ENCODE results near the gene XPNPEP3. TPM values are rescaled to one million over a fixed set of nuclear protein-coding genes. Genes with fewer than 3 reads are reported as not detected.

XPNPEP3 gene
- polyA plus RNA-seq (2013, experiment 1 of 2) = 11.4 TPM
- 11.3 TPM for polyA plus RNA-seq (2013, experiment 2 of 2)

- peak within 1 kb of the TSS; percentile 91 for H3K4ac ChIP-seq (ENCODE audit: low read length)
- peak within 1 kb of the TSS; percentile 96 for H3K27ac ChIP-seq (replicated peaks; ENCODE audit: low read length)
- peak within 1 kb of the TSS; percentile 91 for H2BK5ac ChIP-seq (ENCODE audit: low read length)
- peak within 1 kb of the TSS; percentile 64 for H2AK5ac ChIP-seq (ENCODE audit: low read depth, low read length)
- H2BK15ac ChIP-seq (ENCODE audit: low read length) = peak within 1 kb of the TSS; percentile 91
- peaks cover 7% of the 10 kb centered on the region for H3K79me1 ChIP-seq (ENCODE audit: low read depth, low read length)
- peak within 1 kb of the TSS; percentile 91 for H2AFZ ChIP-seq (ENCODE audit: low read length)
- H4K91ac ChIP-seq (ENCODE audit: low read depth, low read length, poor library complexity) = no peak within 1 kb of the TSS
- H3K18ac ChIP-seq (ENCODE audit: low read length) = peak within 1 kb of the TSS; percentile 97
- peak within 1 kb of the TSS; percentile 18 for H2BK12ac ChIP-seq (ENCODE audit: low read length)
- WGBS, 2 donors (ENCODE audit: extremely low coverage in 2 of 2, insufficient read length in 2 of 2, insufficient replicate concordance in 1 of 2) = no CpG with 5 or more reads among the region's 63 CpGs
- peak within 1 kb of the TSS; percentile 75 for H3K23ac ChIP-seq (ENCODE audit: low read depth, low read length, poor library complexity)
- H3K36me3 ChIP-seq (replicated peaks in 1 of 2; ENCODE audit: control insufficient read depth in 2 of 2, insufficient read depth in 2 of 2, low read length in 2 of 2) = peaks cover 0 to 49% of the 10 kb centered on the region in 2 donors
- no peaks in the 10 kb centered on the region for H3K27me3 ChIP-seq (ENCODE audit: control insufficient read depth in 3 of 3, insufficient read depth in 3 of 3, low read depth in 1 of 3, low read length in 3 of 3)
- H3K9ac ChIP-seq (ENCODE audit: low read depth, low read length, poor library complexity) = peak within 1 kb of the TSS; percentile 96
- peak within 1 kb of the TSS; percentile 76 for H3K14ac ChIP-seq (ENCODE audit: low read length)
- H3K4me3 ChIP-seq (ENCODE audit: low read length in 2 of 2) = peak within 1 kb of the TSS; percentile 79 to 92
- no peak within 1 kb of the TSS for H4K8ac ChIP-seq (ENCODE audit: low read depth, low read length)
- peak within 1 kb of the TSS; percentile 76 for H3K4me2 ChIP-seq (ENCODE audit: insufficient read depth, low read length, poor library complexity, severe bottlenecking)
- H3K9me3 ChIP-seq (replicated peaks in 1 of 2; ENCODE audit: control insufficient read depth in 2 of 2, insufficient read depth in 1 of 2, low read depth in 1 of 2, low read length in 2 of 2) = no peaks in the 10 kb centered on the region
- peak; percentile 97 for DNase-seq (ENCODE audit: low spot score)
- peaks cover 4 to 19% of the 10 kb centered on the region in 2 donors for H3K4me1 ChIP-seq (ENCODE audit: control insufficient read depth in 2 of 2, insufficient read depth in 1 of 2, low read depth in 1 of 2, low read length in 2 of 2)
- H2BK120ac ChIP-seq (ENCODE audit: low read depth, low read length) = peak within 1 kb of the TSS; percentile 85
Observed at GRCh38 chr22:40856513-40857308, at the start of gene XPNPEP3, which contains the start of gene ST13. XPNPEP3 (plus strand) TSS chr22:40857148; CDS start chr22:40857182, 34 bp downstream. ST13 (minus strand) TSS chr22:40856639; CDS start chr22:40856540, 99 bp downstream.

GRCh38 chr22:40808018-40808841, 48.7 kb upstream of the XPNPEP3 start:
- Histone ChIP-seq H4K91ac (ENCODE audit: low read depth, low read length, poor library complexity) (no peak overlapping the region), H3K9ac (ENCODE audit: low read depth, low read length, poor library complexity) (no peak overlapping the region)

GRCh38 chr22:40813912-40814315, 43.0 kb upstream of the XPNPEP3 start:
- Histone ChIP-seq H2AFZ (ENCODE audit: low read length) (no peak overlapping the region), H3K23ac (ENCODE audit: low read depth, low read length, poor library complexity) (no peak overlapping the region), H4K91ac (ENCODE audit: low read depth, low read length, poor library complexity) (no peak overlapping the region), H3K9ac (ENCODE audit: low read depth, low read length, poor library complexity) (no peak overlapping the region), H3K4me1 (ENCODE audit: control insufficient read depth in 2 of 2, insufficient read depth in 1 of 2, low read depth in 1 of 2, low read length in 2 of 2) (peaks cover 0 to 2% of the 10 kb centered on the region in 2 donors), H2BK5ac (ENCODE audit: low read length) (no peak overlapping the region), H3K4ac (ENCODE audit: low read length) (no peak overlapping the region), H3K36me3 (replicated peaks in 1 of 2; ENCODE audit: control insufficient read depth in 2 of 2, insufficient read depth in 2 of 2, low read length in 2 of 2) (peaks cover 0 to 20% of the 10 kb centered on the region in 2 donors), H2BK12ac (ENCODE audit: low read length) (no peak overlapping the region), H3K4me3 (ENCODE audit: low read length in 2 of 2) (no peak overlapping the region), H2BK15ac (ENCODE audit: low read length) (no peak overlapping the region), H3K27ac (replicated peaks; ENCODE audit: low read length) (no peak overlapping the region), H3K14ac (ENCODE audit: low read length) (no peak overlapping the region), H4K8ac (ENCODE audit: low read depth, low read length) (no peak overlapping the region), H2AK5ac (ENCODE audit: low read depth, low read length) (no peak overlapping the region), H3K9me3 (replicated peaks in 1 of 2; ENCODE audit: control insufficient read depth in 2 of 2, insufficient read depth in 1 of 2, low read depth in 1 of 2, low read length in 2 of 2) (no peaks in the 10 kb centered on the region), H3K27me3 (ENCODE audit: control insufficient read depth in 3 of 3, insufficient read depth in 3 of 3, low read depth in 1 of 3, low read length in 3 of 3) (no peaks in the 10 kb centered on the region), H3K4me2 (ENCODE audit: insufficient read depth, low read length, poor library complexity, severe bottlenecking) (no peak overlapping the region), H3K79me1 (ENCODE audit: low read depth, low read length) (peaks cover 3% of the 10 kb centered on the region), H2BK120ac (ENCODE audit: low read depth, low read length) (no peak overlapping the region), H3K18ac (ENCODE audit: low read length) (no peak overlapping the region)
- DNase-seq (ENCODE audit: low spot score) = no peak

More at GRCh38 chr22:40808018-40808841, 48.7 kb upstream of the XPNPEP3 start:
- H2BK120ac ChIP-seq (ENCODE audit: low read depth, low read length) = no peak overlapping the region
- H3K9me3 ChIP-seq (replicated peaks in 1 of 2; ENCODE audit: control insufficient read depth in 2 of 2, insufficient read depth in 1 of 2, low read depth in 1 of 2, low read length in 2 of 2) = no peaks in the 10 kb centered on the region
- no peak overlapping the region for H3K14ac ChIP-seq (ENCODE audit: low read length)
- peaks cover 1 to 18% of the 10 kb centered on the region in 2 donors for H3K36me3 ChIP-seq (replicated peaks in 1 of 2; ENCODE audit: control insufficient read depth in 2 of 2, insufficient read depth in 2 of 2, low read length in 2 of 2)
- no peak overlapping the region for H3K23ac ChIP-seq (ENCODE audit: low read depth, low read length, poor library complexity)
- H2AFZ ChIP-seq (ENCODE audit: low read length) = no peak overlapping the region
- no peak overlapping the region for H4K8ac ChIP-seq (ENCODE audit: low read depth, low read length)
- no peak for DNase-seq (ENCODE audit: low spot score)
- no peak overlapping the region for H2BK5ac ChIP-seq (ENCODE audit: low read length)
- no peak overlapping the region for H3K4me2 ChIP-seq (ENCODE audit: insufficient read depth, low read length, poor library complexity, severe bottlenecking)
- H2BK12ac ChIP-seq (ENCODE audit: low read length) = no peak overlapping the region
- no peak overlapping the region for H3K4ac ChIP-seq (ENCODE audit: low read length)
- H3K79me1 ChIP-seq (ENCODE audit: low read depth, low read length) = no peaks in the 10 kb centered on the region
- H3K4me1 ChIP-seq (ENCODE audit: control insufficient read depth in 2 of 2, insufficient read depth in 1 of 2, low read depth in 1 of 2, low read length in 2 of 2) = peaks cover 0 to 7% of the 10 kb centered on the region in 2 donors
- H2BK15ac ChIP-seq (ENCODE audit: low read length) = no peak overlapping the region
- WGBS, 2 donors (ENCODE audit: extremely low coverage in 2 of 2, insufficient read length in 2 of 2, insufficient replicate concordance in 1 of 2) = no CpG with 5 or more reads among the region's 6 CpGs
- H3K27ac ChIP-seq (replicated peaks; ENCODE audit: low read length) = no peak overlapping the region
- no peak overlapping the region for H2AK5ac ChIP-seq (ENCODE audit: low read depth, low read length)
- no peak overlapping the region for H3K18ac ChIP-seq (ENCODE audit: low read length)
- no peak overlapping the region for H3K4me3 ChIP-seq (ENCODE audit: low read length in 2 of 2)
- no peaks in the 10 kb centered on the region for H3K27me3 ChIP-seq (ENCODE audit: control insufficient read depth in 3 of 3, insufficient read depth in 3 of 3, low read depth in 1 of 3, low read length in 3 of 3)

- no peak for DNase-seq (ENCODE audit: low spot score)
- H3K27me3 ChIP-seq (ENCODE audit: control insufficient read depth in 3 of 3, insufficient read depth in 3 of 3, low read depth in 1 of 3, low read length in 3 of 3) = no peaks in the 10 kb centered on the region
- no peak overlapping the region for H2BK15ac ChIP-seq (ENCODE audit: low read length)
- no peak overlapping the region for H3K27ac ChIP-seq (replicated peaks; ENCODE audit: low read length)
- peaks cover 0 to 3% of the 10 kb centered on the region in 2 donors for H3K4me1 ChIP-seq (ENCODE audit: control insufficient read depth in 2 of 2, insufficient read depth in 1 of 2, low read depth in 1 of 2, low read length in 2 of 2)
- no peak overlapping the region for H2BK12ac ChIP-seq (ENCODE audit: low read length)
- no peak overlapping the region for H3K4me2 ChIP-seq (ENCODE audit: insufficient read depth, low read length, poor library complexity, severe bottlenecking)
- no peak overlapping the region for H3K18ac ChIP-seq (ENCODE audit: low read length)
- H2AK5ac ChIP-seq (ENCODE audit: low read depth, low read length) = no peak overlapping the region
- H2BK120ac ChIP-seq (ENCODE audit: low read depth, low read length) = no peak overlapping the region
- no peak overlapping the region for H4K91ac ChIP-seq (ENCODE audit: low read depth, low read length, poor library complexity)
- H4K8ac ChIP-seq (ENCODE audit: low read depth, low read length) = no peak overlapping the region
- peaks cover 0 to 22% of the 10 kb centered on the region in 2 donors for H3K36me3 ChIP-seq (replicated peaks in 1 of 2; ENCODE audit: control insufficient read depth in 2 of 2, insufficient read depth in 2 of 2, low read length in 2 of 2)
- no peak overlapping the region for H2BK5ac ChIP-seq (ENCODE audit: low read length)
- H3K23ac ChIP-seq (ENCODE audit: low read depth, low read length, poor library complexity) = no peak overlapping the region
- no peak overlapping the region for H3K9ac ChIP-seq (ENCODE audit: low read depth, low read length, poor library complexity)
- H3K14ac ChIP-seq (ENCODE audit: low read length) = no peak overlapping the region
- H3K9me3 ChIP-seq (replicated peaks in 1 of 2; ENCODE audit: control insufficient read depth in 2 of 2, insufficient read depth in 1 of 2, low read depth in 1 of 2, low read length in 2 of 2) = no peaks in the 10 kb centered on the region
- WGBS, 2 donors (ENCODE audit: extremely low coverage in 2 of 2, insufficient read length in 2 of 2, insufficient replicate concordance in 1 of 2) = no CpG with 5 or more reads among the region's 4 CpGs
- no peak overlapping the region for H2AFZ ChIP-seq (ENCODE audit: low read length)
- peaks cover 4% of the 10 kb centered on the region for H3K79me1 ChIP-seq (ENCODE audit: low read depth, low read length)
- peak overlapping the region in 1 of 2 donors; percentile 95 for H3K4me3 ChIP-seq (ENCODE audit: low read length in 2 of 2)
- no peak overlapping the region for H3K4ac ChIP-seq (ENCODE audit: low read length)
Observed at GRCh38 chr22:40817737-40818136, 39.2 kb upstream of the XPNPEP3 start.

Data from neuronal stem cell (in vitro differentiated cells).